Body of pancreas (tissue), 4 donors: ENCODE data around the gene NOM1.
"Not testable (repeated sequence)": the region's sequence is repeated elsewhere in the genome, so short reads cannot be mapped to it uniquely, and the experiment has no call there.

ENCODE experiments used
- CTCF ChIP-seq, 7 experiments: fragments of 450-650 bp in 4 of 7; fragments of 200-600 bp in 3 of 7; sonication (generic) in 3 of 7; IDR thresholded peaks; one replicate each; pipeline ENCODE4 v1.5.1; 2016 to 2019; ENCODE audit warnings: antibody characterized with exemption in 7 of 7
- POLR2A ChIP-seq, 3 donors: fragments of 450-650 bp; IDR thresholded peaks; one replicate each; pipeline ENCODE4 v1.6.1; 2016; ENCODE audit warnings: antibody characterized with exemption in 3 of 3, mild to moderate bottlenecking in 2 of 3

DNA sequence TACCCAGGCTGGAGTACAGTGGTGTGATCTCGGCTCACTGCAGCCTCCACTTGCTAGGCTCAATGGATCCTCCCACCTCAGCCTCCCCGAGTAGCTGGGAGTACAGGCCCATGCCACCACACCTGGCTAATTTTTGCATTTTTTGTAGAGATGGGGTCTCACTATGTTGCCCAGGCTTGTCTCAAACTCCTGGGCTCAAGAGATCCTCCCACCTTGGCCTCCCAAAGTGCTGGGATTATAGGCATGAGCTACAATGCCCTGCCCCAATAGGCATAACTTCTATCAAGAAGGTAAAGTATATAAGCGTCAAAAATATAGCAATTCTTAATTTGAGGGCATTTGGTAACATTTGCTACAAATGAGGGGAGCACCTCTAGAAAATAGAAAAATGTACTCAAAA is 12.7 kb upstream of the NOM1 start:
- TF ChIP-seq CTCF, POLR2A (IDR thresholded peaks at IDR 0.05): not testable (repeated sequence)
